HepG2 (cell line): Measurements from ENCODE around the gene MTHFD1L. TPM values are rescaled to one million over a fixed set of nuclear protein-coding genes. Genes with fewer than 3 reads are reported as not detected.

ENCODE experiments used
- ATF4 ChIP-seq, 2 experiments: fragments of 450-650 bp in 1 of 2; sonication (generic) in 1 of 2; formaldehyde crosslinking; IDR thresholded peaks; 2 replicates each; pipeline versions ENCODE4 v1.5.0 to v1.8.0; 2020 to 2022; ENCODE audit warnings: mild to moderate bottlenecking in 1 of 2, missing genetic modification reagents in 1 of 2
- BRF2 ChIP-seq: sonication (generic); formaldehyde crosslinking; IDR thresholded peaks from 2 replicates; pipeline ENCODE4 v1.8.1; 2022; ENCODE audit warnings: mild to moderate bottlenecking, missing genetic modification reagents
- ESRRA ChIP-seq: sonication (generic); formaldehyde crosslinking; IDR thresholded peaks from 2 replicates; pipeline ENCODE4 v1.5.1; 2020; ENCODE audit warnings: mild to moderate bottlenecking, low read depth, missing genetic modification reagents
- GFI1 ChIP-seq: sonication (generic); formaldehyde crosslinking; IDR thresholded peaks from 2 replicates; pipeline ENCODE4 v1.5.0; 2020; ENCODE audit warnings: missing genetic modification reagents, mild to moderate bottlenecking, borderline replicate concordance
- HOXA3 ChIP-seq: sonication (generic); formaldehyde crosslinking; IDR thresholded peaks from 2 replicates; pipeline ENCODE4 v1.5.0; 2020; ENCODE audit warnings: missing genetic modification reagents
- IRF9 ChIP-seq: sonication (generic); formaldehyde crosslinking; IDR thresholded peaks from 2 replicates; pipeline ENCODE4 v1.8.0; 2022; ENCODE audit warnings: missing genetic modification reagents, mild to moderate bottlenecking, borderline replicate concordance
- MLLT10 ChIP-seq: sonication (generic); formaldehyde crosslinking; IDR thresholded peaks from 2 replicates; pipeline ENCODE4 v1.4.0; 2020; ENCODE audit warnings: missing genetic modification reagents
- MTA1 ChIP-seq: sonication (generic); formaldehyde crosslinking; IDR thresholded peaks from 2 replicates; pipeline ENCODE4 v1.4.0; 2020; ENCODE audit warnings: missing genetic modification reagents, mild to moderate bottlenecking, borderline replicate concordance
- MXD4 ChIP-seq: IDR thresholded peaks from 2 replicates; pipeline ENCODE4 v1.6.1; 2016; ENCODE audit warnings: mild to moderate bottlenecking, missing biosample characterization, missing genetic modification reagents
- RERE ChIP-seq: IDR thresholded peaks from 2 replicates; pipeline ENCODE4 v1.6.1; 2016; ENCODE audit warnings: low read depth, missing genetic modification reagents, missing compliant biosample characterization
- SAFB2 ChIP-seq: sonication (generic); formaldehyde crosslinking; IDR thresholded peaks from 2 replicates; pipeline ENCODE4 v1.5.1; 2020; ENCODE audit warnings: missing genetic modification reagents, low read depth, mild to moderate bottlenecking, borderline replicate concordance
- SATB2 ChIP-seq: sonication (generic); formaldehyde crosslinking; IDR thresholded peaks from 2 replicates; pipeline ENCODE4 v1.5.0; 2020; ENCODE audit warnings: missing genetic modification reagents
- SP1 ChIP-seq, 2 experiments: fragments of 450-650 bp in 1 of 2; sonication (generic) in 1 of 2; formaldehyde crosslinking in 1 of 2; IDR thresholded peaks; 2 replicates each; pipeline versions ENCODE4 v1.4.0 to v1.6.1; 2016 to 2020; ENCODE audit warnings: missing genetic modification reagents in 1 of 2
- TEAD2 ChIP-seq: sonication (generic); formaldehyde crosslinking; IDR thresholded peaks from 2 replicates; pipeline ENCODE4 v1.9.0; 2021; ENCODE audit warnings: missing genetic modification reagents
- ZNF652 ChIP-seq: IDR thresholded peaks from 2 replicates; pipeline ENCODE4 v1.6.1; 2016; ENCODE audit warnings: low read depth, borderline replicate concordance
- ZNF710 ChIP-seq: sonication (generic); formaldehyde crosslinking; IDR thresholded peaks from 2 replicates; pipeline ENCODE4 v1.5.0; 2020; ENCODE audit warnings: mild to moderate bottlenecking, missing genetic modification reagents, borderline replicate concordance
- ZNF782 ChIP-seq: sonication (generic); formaldehyde crosslinking; IDR thresholded peaks from 2 replicates; pipeline ENCODE4 v1.4.0; 2020; ENCODE audit warnings: missing genetic modification reagents, mild to moderate bottlenecking, borderline replicate concordance
- polyA plus RNA-seq, 8 experiments: library from polyadenylated mRNA; depleted of rRNA in 3 of 8; stranded (reverse) in 7 of 8; unstranded in 1 of 8; fragments of >200 nt; fragmentation: Illumina TruSeq in 4 of 8; extraction: Trizol in 4 of 8; gene quantifications; 2 replicates each; pipeline versions ENCODE4 v1.2.1 to v1.2.3, GENCODE V29; 2011 to 2016; ENCODE audit warnings: low read depth in 4 of 8, missing spikeins in 1 of 8, mixed read lengths in 1 of 8; ENCODE audit not compliant: insufficient read depth in 1 of 8
- total RNA-seq, 5 experiments: library from RNA; depleted of rRNA; stranded (reverse); fragments of >200 nt; fragmentation: Illumina TruSeq; extraction: Trizol; gene quantifications; 2 replicates each; pipeline ENCODE4 v1.2.3, GENCODE V29; 2016; ENCODE audit warnings: low read depth in 1 of 5

Gene MTHFD1L
- total and polyA plus RNA-seq, 2 of the 13 experiments (the other 11 are each of a cell fraction or from before 2014, with no cell fraction given) = 24.0 to 39.6 TPM

- TF ChIP-seq BRF2 (CRISPR knock-in tag) = 0 out of 2 replicates have a peak, but pooled peaks have one; percentile 34
- TF ChIP-seq RERE (CRISPR knock-in tag) = peak; percentile 66
- TF ChIP-seq MLLT10 (CRISPR knock-in tag) = no peak
- TF ChIP-seq ZNF782 (CRISPR knock-in tag) = no peak
- 0 out of 2 replicates have a peak, but pooled peaks have one; percentile 23 for TF ChIP-seq IRF9 (CRISPR knock-in tag)
- TF ChIP-seq TEAD2 (CRISPR knock-in tag) = no peak
- no peak for TF ChIP-seq ZNF652 (CRISPR knock-in tag)
- no peak for TF ChIP-seq MTA1 (CRISPR knock-in tag)
- TF ChIP-seq ATF4 (CRISPR knock-in tag; IDR thresholded peaks at IDR 0.05) = peak in 1 of 2 experiments; percentile 87; a peak in 2 of 4 replicates
- TF ChIP-seq ZNF710 (CRISPR knock-in tag) = peak; percentile 83
- no peak for TF ChIP-seq SP1 (IDR thresholded peaks at IDR 0.05)
- peak; percentile 41 for TF ChIP-seq SP1 (CRISPR knock-in tag; IDR thresholded peaks at IDR 0.05)
- no peak for TF ChIP-seq ESRRA (CRISPR knock-in tag)
- peak; percentile 99 for TF ChIP-seq GFI1 (CRISPR knock-in tag)
- TF ChIP-seq SAFB2 (CRISPR knock-in tag) = no peak
- TF ChIP-seq MXD4 (CRISPR knock-in tag) = 0 out of 2 replicates have a peak, but pooled peaks have one; percentile 6
- TF ChIP-seq SATB2 (CRISPR knock-in tag) = no peak
- TF ChIP-seq HOXA3 (CRISPR knock-in tag) = peak; percentile 60; the same call in 1 of the 2 replicates
These were observed 202.4 kb downstream of the MTHFD1L start (continued) for GRCh38 chr6:151067684-151068596.
